Measurements from ENCODE around the gene STPG2. TPM values are rescaled to one million over a fixed set of nuclear protein-coding genes. Genes with fewer than 3 reads are reported as not detected.

The STPG2 gene
- total RNA-seq, 2 donors from 2014 or later = 0.37 to 0.71 TPM

DNA sequence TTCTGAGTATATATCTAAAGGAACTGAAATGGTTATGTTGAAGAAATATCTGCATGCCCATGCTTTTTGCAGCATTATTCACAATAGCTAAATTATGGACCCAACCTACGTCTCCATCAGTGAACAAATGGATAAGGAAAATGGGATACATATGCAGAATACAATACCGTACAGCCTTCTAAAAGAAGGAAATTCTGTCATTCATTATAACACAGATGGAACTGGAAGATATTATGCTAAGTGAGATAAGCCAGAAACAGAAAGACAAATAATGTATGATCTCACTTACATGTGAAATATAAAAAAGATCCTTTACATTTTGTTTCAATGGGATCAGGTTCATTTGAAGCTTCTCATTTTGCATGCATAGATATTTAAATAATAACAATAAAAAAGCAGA is 263.3 kb downstream of the STPG2 start:
- Histone ChIP-seq H3K27ac (no peak overlapping the region), H3K36me3 (no peaks in the 10 kb centered on the region), H3K4me1 (no peaks in the 10 kb centered on the region), H3K27me3 (no peaks in the 10 kb centered on the region), H3K9me3 (no peaks in the 10 kb centered on the region), H3K4me3 (no peak overlapping the region)
- no peak for DNase-seq (ENCODE audit: low spot score)
- TF ChIP-seq, protein P1, sequence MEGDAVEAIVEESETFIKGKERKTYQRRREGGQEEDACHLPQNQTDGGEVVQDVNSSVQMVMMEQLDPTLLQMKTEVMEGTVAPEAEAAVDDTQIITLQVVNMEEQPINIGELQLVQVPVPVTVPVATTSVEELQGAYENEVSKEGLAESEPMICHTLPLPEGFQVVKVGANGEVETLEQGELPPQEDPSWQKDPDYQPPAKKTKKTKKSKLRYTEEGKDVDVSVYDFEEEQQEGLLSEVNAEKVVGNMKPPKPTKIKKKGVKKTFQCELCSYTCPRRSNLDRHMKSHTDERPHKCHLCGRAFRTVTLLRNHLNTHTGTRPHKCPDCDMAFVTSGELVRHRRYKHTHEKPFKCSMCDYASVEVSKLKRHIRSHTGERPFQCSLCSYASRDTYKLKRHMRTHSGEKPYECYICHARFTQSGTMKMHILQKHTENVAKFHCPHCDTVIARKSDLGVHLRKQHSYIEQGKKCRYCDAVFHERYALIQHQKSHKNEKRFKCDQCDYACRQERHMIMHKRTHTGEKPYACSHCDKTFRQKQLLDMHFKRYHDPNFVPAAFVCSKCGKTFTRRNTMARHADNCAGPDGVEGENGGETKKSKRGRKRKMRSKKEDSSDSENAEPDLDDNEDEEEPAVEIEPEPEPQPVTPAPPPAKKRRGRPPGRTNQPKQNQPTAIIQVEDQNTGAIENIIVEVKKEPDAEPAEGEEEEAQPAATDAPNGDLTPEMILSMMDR (IDR thresholded peaks at IDR 0.05) = no peak

- no peak for DNase-seq (ENCODE audit: low spot score)
- Histone ChIP-seq H3K27me3 (no peaks in the 10 kb centered on the region), H3K4me3 (no peak overlapping the region), H3K4me1 (no peaks in the 10 kb centered on the region), H3K27ac (no peak overlapping the region), H3K9me3 (no peaks in the 10 kb centered on the region), H3K36me3 (no peaks in the 10 kb centered on the region)
- TF ChIP-seq, protein P1 (IDR thresholded peaks at IDR 0.05) = no peak
Observed at GRCh38 chr4:97868097-97868496, 275.2 kb downstream of the STPG2 start.

DNA sequence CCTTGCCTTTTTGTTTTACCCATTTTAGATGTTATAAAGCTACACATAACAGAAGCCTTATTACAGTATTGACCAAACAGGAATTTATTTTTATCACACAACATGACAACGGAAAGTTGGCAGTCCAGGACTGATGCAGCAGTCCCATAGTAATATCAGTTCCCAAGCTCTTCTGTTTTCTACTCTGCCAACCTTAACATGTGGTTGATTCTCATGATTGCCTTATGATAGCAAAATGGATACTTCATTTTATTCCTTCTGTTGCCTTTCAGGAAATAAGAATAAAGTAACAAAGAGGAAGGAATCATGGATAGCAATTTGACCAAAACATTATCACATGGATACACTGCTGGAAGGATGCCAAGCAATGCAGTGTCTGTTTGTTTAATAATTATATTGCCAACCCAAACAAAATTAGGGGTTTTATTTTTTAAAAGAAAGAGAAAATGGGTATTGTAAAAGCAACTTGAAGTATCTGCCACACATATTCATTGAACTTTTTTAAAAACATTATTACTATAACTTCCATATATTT is 275.7 kb downstream of the STPG2 start:
- Histone ChIP-seq H3K4me1 (no peaks in the 10 kb centered on the region), H3K36me3 (no peaks in the 10 kb centered on the region), H3K27me3 (no peaks in the 10 kb centered on the region), H3K9me3 (no peaks in the 10 kb centered on the region), H3K4me3 (no peak overlapping the region), H3K27ac (no peak overlapping the region)
- no peak for DNase-seq (ENCODE audit: low spot score)
- TF ChIP-seq, protein P1 (IDR thresholded peaks at IDR 0.05) = no peak

DNA sequence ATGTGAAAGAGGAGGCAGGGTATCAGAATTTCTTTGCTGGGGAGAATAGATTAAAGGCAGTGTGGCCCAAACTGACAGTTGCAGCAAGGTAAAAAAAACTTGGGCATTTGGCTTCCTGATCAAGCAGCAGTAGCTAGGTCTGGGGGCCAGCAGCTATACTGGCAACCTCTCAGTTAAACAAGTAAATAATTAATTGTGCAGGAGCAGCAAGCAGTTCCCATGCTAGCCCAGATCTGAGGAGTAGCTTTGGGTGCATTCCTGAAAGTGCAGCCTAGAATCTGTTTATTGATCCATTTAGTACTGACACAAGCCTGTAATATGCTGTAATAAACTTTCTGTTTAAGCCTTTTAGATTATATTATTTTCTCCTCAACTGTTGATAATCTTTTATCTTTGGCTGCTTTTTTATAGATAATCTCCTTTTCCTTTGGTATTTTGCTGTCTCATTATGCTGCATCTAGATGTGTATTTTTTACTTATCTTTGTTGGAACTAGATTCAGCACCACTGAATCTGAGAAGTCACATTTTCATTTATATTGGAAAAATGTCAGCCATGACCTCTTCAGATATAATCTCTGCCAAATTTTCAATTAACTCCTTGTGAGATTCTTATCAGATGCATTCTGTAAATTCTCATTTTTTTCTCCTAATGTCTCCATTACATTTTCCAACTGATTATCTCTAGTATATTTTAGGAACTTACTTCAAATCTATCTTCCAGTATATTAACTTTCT is 276.3 kb downstream of the STPG2 start:
- H3K4me1 ChIP-seq = no peaks in the 10 kb centered on the region

DNA sequence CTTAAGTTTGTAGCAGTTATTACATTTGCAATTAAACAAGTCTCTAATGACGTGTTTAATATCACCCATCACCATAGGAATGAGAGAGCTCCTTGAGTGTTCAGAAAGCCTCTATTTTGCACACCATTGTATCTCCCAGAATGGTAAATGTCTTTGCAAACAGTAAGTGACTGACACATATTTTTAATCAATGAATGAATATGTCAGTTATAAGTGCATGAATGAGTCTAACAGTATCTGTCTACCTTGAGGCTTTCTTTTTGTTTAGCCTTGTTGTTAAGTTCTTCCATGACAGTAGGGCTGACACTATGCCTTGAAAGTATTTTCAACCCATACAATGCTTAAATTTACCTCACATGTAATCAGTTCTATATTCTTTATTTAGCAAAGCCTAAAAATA is 292.2 kb downstream of the STPG2 start:
- TF ChIP-seq, protein P1 (IDR thresholded peaks at IDR 0.05) = no peak
- peaks cover 0 to 9% of the 10 kb centered on the region in 2 donors for H3K9me3 ChIP-seq
- H3K27ac ChIP-seq = no peak overlapping the region
- no peaks in the 10 kb centered on the region for H3K4me1 ChIP-seq
- no peak overlapping the region for H3K4me3 ChIP-seq
- no peaks in the 10 kb centered on the region for H3K27me3 ChIP-seq
- DNase-seq (ENCODE audit: low spot score) = no peak
- H3K36me3 ChIP-seq = no peaks in the 10 kb centered on the region

More for the DNA sequence above, 276.3 kb downstream of the STPG2 start:
- no peaks in the 10 kb centered on the region for H3K9me3 ChIP-seq
- H3K4me3 ChIP-seq = no peak overlapping the region
- no peaks in the 10 kb centered on the region for H3K27me3 ChIP-seq
- no peak overlapping the region for H3K27ac ChIP-seq
- H3K36me3 ChIP-seq = no peaks in the 10 kb centered on the region
- TF ChIP-seq, protein P1 (IDR thresholded peaks at IDR 0.05) = no peak
- DNase-seq (ENCODE audit: low spot score) = no peak
